DOHH2 (cell line): ENCODE results near the gene CAMKK1.

Experiments used
- H3F3A ChIP-seq: fragments of 200-600 bp; sonication (generic), shearing (Covaris generic); 2 replicates; pipeline ENCODE4 v1.6.0; 2016; ENCODE audit warnings: antibody characterized with exemption, mild to moderate bottlenecking; ENCODE audit not compliant: control insufficient read depth, insufficient read depth
- H3K27ac ChIP-seq: fragments of 200-600 bp; sonication (generic); 2 replicates; pipeline ENCODE4 v1.5.1; 2014; ENCODE audit warnings: low read depth, mild to moderate bottlenecking, low read length, moderate library complexity
- H3K27me3 ChIP-seq: fragments of 200-600 bp; sonication (generic); 2 replicates; pipeline ENCODE4 v1.6.1; 2014; ENCODE audit warnings: mild to moderate bottlenecking, low read length, mixed read lengths; ENCODE audit not compliant: control insufficient read depth
- H3K36me3 ChIP-seq: fragments of 200-600 bp; sonication (generic); 2 replicates; pipeline ENCODE4 v1.6.1; 2014; ENCODE audit warnings: mild to moderate bottlenecking, low read length, moderate library complexity, mixed read lengths; ENCODE audit not compliant: control insufficient read depth
- H3K4me1 ChIP-seq: fragments of 200-600 bp; sonication (generic); 2 replicates; pipeline ENCODE4 v1.6.1; 2014; ENCODE audit warnings: mild to moderate bottlenecking, low read length, mixed read lengths; ENCODE audit not compliant: control insufficient read depth
- H3K4me2 ChIP-seq: fragments of 200-600 bp; sonication (generic); 2 replicates; pipeline ENCODE4 v1.6.0; 2014; ENCODE audit warnings: mild to moderate bottlenecking, low read length, moderate library complexity
- H3K4me3 ChIP-seq: fragments of 200-600 bp; sonication (generic); 2 replicates; pipeline ENCODE4 v1.5.1; 2014; ENCODE audit warnings: mild to moderate bottlenecking, low read length, mixed read lengths
- H3K79me2 ChIP-seq: fragments of 200-600 bp; sonication (generic); 2 replicates; pipeline ENCODE4 v1.6.1; 2014; ENCODE audit warnings: mild to moderate bottlenecking, low read length, mixed read lengths; ENCODE audit not compliant: control insufficient read depth
- H3K9me2 ChIP-seq: fragments of 200-600 bp; sonication (generic); replicated peaks from 2 replicates; pipeline ENCODE4 v1.6.1; 2014; ENCODE audit warnings: mild to moderate bottlenecking, low read length, mixed read lengths; ENCODE audit not compliant: control insufficient read depth
- H3K9me3 ChIP-seq: fragments of 200-600 bp; sonication (generic); 2 replicates; pipeline ENCODE4 v1.6.1; 2014; ENCODE audit warnings: antibody characterized with exemption, low read length, mixed read lengths; ENCODE audit not compliant: control insufficient read depth, insufficient read depth
- H4K20me1 ChIP-seq: fragments of 200-600 bp; sonication (generic); 2 replicates; pipeline ENCODE4 v1.6.0; 2014; ENCODE audit warnings: low read depth, mild to moderate bottlenecking, antibody characterized with exemption, low read length, moderate library complexity; ENCODE audit not compliant: control insufficient read depth, insufficient read depth
- EZH2phosphoT487 ChIP-seq: fragments of 200-600 bp; sonication (generic); IDR thresholded peaks from 2 replicates; pipeline ENCODE4 v1.6.1; 2017; ENCODE audit warnings: borderline replicate concordance, mild to moderate bottlenecking, antibody characterized with exemption, low read length, moderate library complexity, mixed read lengths
- TF ChIP-seq, protein P1 (sequence below): fragments of 200-600 bp; sonication (generic); IDR thresholded peaks from one replicate; pipeline ENCODE4 v1.5.1; 2014; ENCODE audit warnings: antibody characterized with exemption, mild to moderate bottlenecking, low read depth, low read length; ENCODE audit not compliant: poor library complexity, severe bottlenecking

The CAMKK1 gene

DNA sequence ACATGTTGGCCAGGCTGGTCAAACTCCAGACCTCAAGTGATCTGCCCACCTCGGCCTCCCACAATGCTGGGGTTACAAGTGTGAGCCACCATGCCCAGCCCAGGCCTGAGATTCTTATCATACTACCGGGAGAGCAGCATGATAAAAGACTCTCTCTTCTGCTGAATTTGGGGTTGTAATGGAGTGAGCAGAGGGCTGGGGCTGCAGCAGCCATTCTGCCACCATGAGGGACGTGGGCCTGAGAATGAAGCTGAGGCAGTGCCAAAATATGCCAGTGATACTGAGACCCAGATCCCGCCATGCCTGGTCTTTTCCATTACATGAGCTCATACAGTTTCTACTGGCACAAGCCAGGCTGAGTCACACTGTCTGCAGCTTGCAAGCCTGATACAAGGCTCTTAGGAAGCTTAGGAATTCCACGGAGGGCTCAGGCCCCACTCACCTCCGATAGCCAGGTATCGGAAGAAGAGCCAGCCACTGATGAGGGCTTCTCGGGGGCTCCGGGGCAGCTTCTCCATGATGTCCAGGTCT is 43.0 kb upstream of the CAMKK1 start:
- Histone ChIP-seq H3K27me3 (no peaks in the 10 kb centered on the region), H3K4me3 (no peak overlapping the region), H3K27ac (no peak overlapping the region), H3K9me2 (no peaks in the 10 kb centered on the region), H3F3A (no peaks in the 10 kb centered on the region), H3K79me2 (peaks cover 1% of the 10 kb centered on the region), H3K4me1 (no peaks in the 10 kb centered on the region), H4K20me1 (peaks cover 4% of the 10 kb centered on the region; the same call in 1 of the 2 replicates), H3K9me3 (no peaks in the 10 kb centered on the region), H3K36me3 (peaks cover 89% of the 10 kb centered on the region), H3K4me2 (no peak overlapping the region)
- no peak for TF ChIP-seq EZH2phosphoT487
- TF ChIP-seq, protein P1, sequence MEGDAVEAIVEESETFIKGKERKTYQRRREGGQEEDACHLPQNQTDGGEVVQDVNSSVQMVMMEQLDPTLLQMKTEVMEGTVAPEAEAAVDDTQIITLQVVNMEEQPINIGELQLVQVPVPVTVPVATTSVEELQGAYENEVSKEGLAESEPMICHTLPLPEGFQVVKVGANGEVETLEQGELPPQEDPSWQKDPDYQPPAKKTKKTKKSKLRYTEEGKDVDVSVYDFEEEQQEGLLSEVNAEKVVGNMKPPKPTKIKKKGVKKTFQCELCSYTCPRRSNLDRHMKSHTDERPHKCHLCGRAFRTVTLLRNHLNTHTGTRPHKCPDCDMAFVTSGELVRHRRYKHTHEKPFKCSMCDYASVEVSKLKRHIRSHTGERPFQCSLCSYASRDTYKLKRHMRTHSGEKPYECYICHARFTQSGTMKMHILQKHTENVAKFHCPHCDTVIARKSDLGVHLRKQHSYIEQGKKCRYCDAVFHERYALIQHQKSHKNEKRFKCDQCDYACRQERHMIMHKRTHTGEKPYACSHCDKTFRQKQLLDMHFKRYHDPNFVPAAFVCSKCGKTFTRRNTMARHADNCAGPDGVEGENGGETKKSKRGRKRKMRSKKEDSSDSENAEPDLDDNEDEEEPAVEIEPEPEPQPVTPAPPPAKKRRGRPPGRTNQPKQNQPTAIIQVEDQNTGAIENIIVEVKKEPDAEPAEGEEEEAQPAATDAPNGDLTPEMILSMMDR: no peak

DNA sequence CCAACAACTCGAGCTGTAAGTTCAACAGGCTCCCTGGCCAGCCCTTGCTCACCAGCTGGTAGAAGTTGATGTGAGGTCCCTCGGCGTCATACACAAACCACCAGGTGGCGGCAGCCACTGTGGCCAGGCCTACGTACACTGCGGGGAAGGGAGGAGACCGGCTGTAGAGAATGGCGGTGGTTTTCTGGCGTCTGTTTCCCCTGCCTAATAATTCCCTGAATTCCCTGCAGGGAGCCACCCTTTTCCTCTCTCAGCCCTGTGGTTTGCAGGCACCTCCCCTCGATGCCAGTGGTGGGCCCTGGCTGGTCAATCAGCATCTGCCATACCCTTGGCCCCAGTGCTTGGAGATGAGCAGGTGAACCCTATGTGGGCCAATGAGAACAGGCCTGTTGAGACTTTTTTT is 42.3 kb upstream of the CAMKK1 start:
- no peak for TF ChIP-seq EZH2phosphoT487
- TF ChIP-seq, protein P1: peak; percentile 63
- Histone ChIP-seq H3K9me3 (no peaks in the 10 kb centered on the region), H3K27me3 (no peaks in the 10 kb centered on the region), H3K4me2 (no peak overlapping the region), H4K20me1 (peaks cover 4% of the 10 kb centered on the region; the same call in 1 of the 2 replicates), H3F3A (no peaks in the 10 kb centered on the region), H3K27ac (no peak overlapping the region), H3K9me2 (no peaks in the 10 kb centered on the region), H3K4me3 (no peak overlapping the region), H3K4me1 (no peaks in the 10 kb centered on the region), H3K36me3 (peaks cover 91% of the 10 kb centered on the region), H3K79me2 (no peaks in the 10 kb centered on the region; the same call in 1 of the 2 replicates)

DNA sequence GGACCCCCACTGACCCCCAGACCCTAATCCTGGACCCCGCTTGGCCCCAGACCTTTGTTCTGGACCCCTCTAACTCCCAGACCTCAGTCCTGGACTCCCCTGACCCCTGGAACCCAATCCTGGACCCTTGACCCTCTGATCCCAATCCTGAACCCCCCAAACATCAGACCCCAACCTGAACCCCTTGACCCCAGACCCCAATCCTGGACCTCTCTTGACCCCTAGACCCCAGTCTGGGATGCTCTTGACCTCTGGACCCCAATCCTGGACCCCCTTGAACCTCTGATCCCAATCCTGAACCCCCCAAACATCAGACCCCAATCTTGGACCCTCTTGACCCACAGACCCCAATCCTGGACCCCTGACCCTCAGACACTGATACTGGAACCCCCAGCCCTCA is 36.9 kb upstream of the CAMKK1 start:
- Histone ChIP-seq H3K9me2 (no peaks in the 10 kb centered on the region), H3K9me3 (no peaks in the 10 kb centered on the region), H3K27ac (no peak overlapping the region), H3F3A (peaks cover 10% of the 10 kb centered on the region; the same call in 1 of the 2 replicates), H4K20me1 (no peaks in the 10 kb centered on the region), H3K79me2 (no peaks in the 10 kb centered on the region), H3K27me3 (no peaks in the 10 kb centered on the region), H3K4me2 (no peak overlapping the region), H3K4me1 (peaks cover 3% of the 10 kb centered on the region; the same call in 1 of the 2 replicates), H3K4me3 (no peak overlapping the region), H3K36me3 (peaks cover 92% of the 10 kb centered on the region)
- TF ChIP-seq, protein P1: no peak
- no peak for TF ChIP-seq EZH2phosphoT487
